ENCODE results near the gene CTSC. TPM values are rescaled to one million over a fixed set of nuclear protein-coding genes. Genes with fewer than 3 reads are reported as not detected.

Gene CTSC
- total RNA-seq, 1 donor from 2014 or later = 84.3 TPM

DNA sequence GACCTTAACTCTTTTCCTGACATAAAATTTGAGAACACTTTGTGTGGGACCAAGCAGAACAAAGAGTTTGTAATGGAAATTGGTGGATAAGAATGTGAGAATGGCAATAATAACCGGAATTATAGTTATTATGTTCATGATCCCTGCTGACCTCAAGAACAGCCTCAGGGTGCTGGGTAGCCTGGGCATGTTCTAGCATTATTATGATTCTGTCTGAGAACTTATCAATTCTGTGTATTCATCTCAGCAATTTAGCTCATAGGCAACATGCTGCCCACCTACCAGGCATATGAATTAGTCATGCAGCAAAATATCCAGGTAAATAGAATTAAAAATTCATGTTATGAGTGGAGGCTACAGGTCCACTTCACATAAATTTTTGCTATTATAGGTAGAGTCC is 61.9 kb downstream of the CTSC start:
- peaks cover 2% of the 10 kb centered on the region for H3K9me3 Mint-ChIP-seq
- peaks cover 12% of the 10 kb centered on the region for H3K36me3 Mint-ChIP-seq (ENCODE audit: low read depth)
- no peak overlapping the region for H3K4me3 Mint-ChIP-seq
- TF ChIP-seq, protein P1, sequence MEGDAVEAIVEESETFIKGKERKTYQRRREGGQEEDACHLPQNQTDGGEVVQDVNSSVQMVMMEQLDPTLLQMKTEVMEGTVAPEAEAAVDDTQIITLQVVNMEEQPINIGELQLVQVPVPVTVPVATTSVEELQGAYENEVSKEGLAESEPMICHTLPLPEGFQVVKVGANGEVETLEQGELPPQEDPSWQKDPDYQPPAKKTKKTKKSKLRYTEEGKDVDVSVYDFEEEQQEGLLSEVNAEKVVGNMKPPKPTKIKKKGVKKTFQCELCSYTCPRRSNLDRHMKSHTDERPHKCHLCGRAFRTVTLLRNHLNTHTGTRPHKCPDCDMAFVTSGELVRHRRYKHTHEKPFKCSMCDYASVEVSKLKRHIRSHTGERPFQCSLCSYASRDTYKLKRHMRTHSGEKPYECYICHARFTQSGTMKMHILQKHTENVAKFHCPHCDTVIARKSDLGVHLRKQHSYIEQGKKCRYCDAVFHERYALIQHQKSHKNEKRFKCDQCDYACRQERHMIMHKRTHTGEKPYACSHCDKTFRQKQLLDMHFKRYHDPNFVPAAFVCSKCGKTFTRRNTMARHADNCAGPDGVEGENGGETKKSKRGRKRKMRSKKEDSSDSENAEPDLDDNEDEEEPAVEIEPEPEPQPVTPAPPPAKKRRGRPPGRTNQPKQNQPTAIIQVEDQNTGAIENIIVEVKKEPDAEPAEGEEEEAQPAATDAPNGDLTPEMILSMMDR (conservative IDR thresholded peaks at IDR 0.05) = no peak
- no peaks in the 10 kb centered on the region for H3K4me1 Mint-ChIP-seq
- H3K27ac Mint-ChIP-seq (ENCODE audit: unreplicated experiment) = no peak overlapping the region
- no peaks in the 10 kb centered on the region for H3K27me3 Mint-ChIP-seq (ENCODE audit: low read depth)
- no peak for DNase-seq (ENCODE audit: low read depth, low spot score)

DNA sequence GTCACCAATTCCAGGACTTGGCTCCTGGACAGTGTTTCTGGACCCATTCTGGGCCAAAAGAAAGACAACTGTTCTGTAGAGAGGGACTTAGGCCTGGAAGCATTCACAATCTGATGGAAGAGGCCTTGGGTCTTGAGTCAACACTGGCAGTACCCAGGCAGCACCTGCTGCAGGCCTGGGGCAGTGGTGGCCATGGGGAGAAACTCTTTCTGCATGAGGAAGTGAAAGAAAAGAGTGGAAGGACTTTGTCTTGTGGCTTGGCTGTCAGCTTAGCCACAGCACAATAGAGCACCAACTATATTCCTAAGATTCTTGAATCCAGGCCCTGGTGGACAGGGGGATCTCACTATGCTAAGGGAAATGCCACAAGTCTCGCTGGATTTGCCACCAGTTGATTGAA is 70.6 kb downstream of the CTSC start:
- H3K27ac Mint-ChIP-seq (ENCODE audit: unreplicated experiment) = no peak overlapping the region
- H3K36me3 Mint-ChIP-seq (ENCODE audit: low read depth) = peaks cover 57% of the 10 kb centered on the region
- peaks cover 12% of the 10 kb centered on the region for H3K9me3 Mint-ChIP-seq
- no peak overlapping the region for H3K4me3 Mint-ChIP-seq
- TF ChIP-seq, protein P1 (conservative IDR thresholded peaks at IDR 0.05) = no peak
- no peak for DNase-seq (ENCODE audit: low read depth, low spot score)
- H3K27me3 Mint-ChIP-seq (ENCODE audit: low read depth) = no peaks in the 10 kb centered on the region
- H3K4me1 Mint-ChIP-seq = no peaks in the 10 kb centered on the region

DNA sequence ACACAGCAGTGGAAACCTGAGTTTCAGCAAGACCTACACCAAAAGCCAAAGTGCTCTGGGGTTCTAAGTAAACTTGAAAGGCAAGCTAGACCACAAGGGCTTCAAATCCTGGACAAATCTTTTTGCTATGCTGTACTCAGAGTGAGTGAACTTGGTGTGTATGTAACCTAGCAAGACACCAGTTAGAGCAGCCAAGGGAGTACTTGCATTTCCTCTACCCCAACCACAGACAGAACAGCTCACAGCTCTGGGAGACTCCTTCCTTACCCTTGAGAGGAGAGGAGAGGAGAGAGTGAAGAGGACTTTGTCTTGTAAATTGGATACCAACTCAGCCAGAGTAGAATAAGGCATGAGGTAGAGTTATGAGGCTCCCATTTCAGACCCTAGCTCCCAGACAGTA is 71.4 kb downstream of the CTSC start:
- Mint-ChIP-seq H3K4me1 (no peaks in the 10 kb centered on the region), H3K36me3 (ENCODE audit: low read depth) (peaks cover 64% of the 10 kb centered on the region), H3K27me3 (ENCODE audit: low read depth) (no peaks in the 10 kb centered on the region), H3K9me3 (peaks cover 19% of the 10 kb centered on the region), H3K27ac (ENCODE audit: unreplicated experiment) (no peak overlapping the region), H3K4me3 (no peak overlapping the region)
- DNase-seq (ENCODE audit: low read depth, low spot score) = no peak
- TF ChIP-seq, protein P1 (conservative IDR thresholded peaks at IDR 0.05) = no peak

DNA sequence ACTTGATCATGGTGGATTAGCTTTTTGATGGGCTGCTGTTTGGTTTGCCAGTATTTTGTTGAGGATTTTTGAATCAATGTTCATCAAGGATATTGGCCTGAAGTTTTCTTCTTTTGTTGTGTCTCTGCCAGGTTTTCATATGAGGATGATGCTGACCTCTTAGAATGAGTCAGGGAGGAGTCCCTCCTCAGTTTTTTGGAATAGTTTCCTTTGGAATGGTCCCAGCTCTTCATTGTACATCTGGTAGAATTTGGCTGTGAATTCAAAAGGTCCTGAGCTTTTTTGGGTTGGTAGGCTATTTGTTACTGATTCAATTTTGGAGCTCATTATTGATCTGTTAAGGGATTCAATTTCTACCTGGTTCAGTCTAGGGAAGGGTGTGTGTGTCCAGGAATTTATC is 78.1 kb downstream of the CTSC start:
- DNase-seq (ENCODE audit: low read depth, low spot score) = no peak
- H3K36me3 Mint-ChIP-seq (ENCODE audit: low read depth) = peaks cover 59% of the 10 kb centered on the region
- H3K27ac Mint-ChIP-seq (ENCODE audit: unreplicated experiment) = no peak overlapping the region
- no peak overlapping the region for H3K4me3 Mint-ChIP-seq
- H3K9me3 Mint-ChIP-seq = peaks cover 38% of the 10 kb centered on the region
- H3K4me1 Mint-ChIP-seq = no peaks in the 10 kb centered on the region
- H3K27me3 Mint-ChIP-seq (ENCODE audit: low read depth) = no peaks in the 10 kb centered on the region
- TF ChIP-seq, protein P1 (conservative IDR thresholded peaks at IDR 0.05) = no peak

DNA sequence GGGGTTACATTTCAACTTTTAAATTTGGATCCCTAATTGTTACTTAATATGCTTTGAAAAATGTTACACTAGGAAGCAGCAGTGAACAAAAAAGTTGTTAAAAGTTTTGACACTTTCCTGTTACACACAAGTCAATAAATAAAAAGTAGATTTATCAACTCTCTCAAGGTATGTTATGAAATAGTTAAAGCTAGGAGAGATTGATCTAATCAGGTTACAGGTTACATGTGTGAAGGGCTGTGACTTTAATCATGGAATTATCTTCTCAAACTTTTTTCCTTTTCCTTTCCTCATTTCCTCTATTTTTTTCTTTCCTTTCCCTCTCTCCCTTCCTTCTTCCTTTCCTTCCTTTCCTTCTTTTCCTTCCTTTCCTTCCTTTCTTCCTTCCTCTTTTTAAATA is 85.3 kb downstream of the CTSC start:
- TF ChIP-seq, protein P1 (conservative IDR thresholded peaks at IDR 0.05) = no peak

More for the DNA sequence above, 85.3 kb downstream of the CTSC start:
- Mint-ChIP-seq H3K27ac (ENCODE audit: unreplicated experiment) (no peak overlapping the region), H3K4me3 (no peak overlapping the region), H3K4me1 (no peaks in the 10 kb centered on the region), H3K36me3 (ENCODE audit: low read depth) (peaks cover 14% of the 10 kb centered on the region), H3K27me3 (ENCODE audit: low read depth) (no peaks in the 10 kb centered on the region), H3K9me3 (peaks cover 11% of the 10 kb centered on the region)
- DNase-seq (ENCODE audit: low read depth, low spot score) = no peak
